Prostate gland (tissue), 2 donors: ENCODE results near the gene GFRA1. TPM values are rescaled to one million over a fixed set of nuclear protein-coding genes. Genes with fewer than 3 reads are reported as not detected.

ENCODE experiments used
- DNase-seq: peaks from one replicate; pipeline ENCODE4 v3.0.0-alpha.2; 2019; ENCODE audit warnings: low spot score
- H3K27ac ChIP-seq, 2 donors: fragments of 200-600 bp; sonication (generic); 2 replicates each; pipeline ENCODE4 v1.5.1; 2017 to 2019
- H3K27me3 ChIP-seq: fragments of 200-600 bp; sonication (generic); replicated peaks from 2 replicates; pipeline ENCODE4 v1.5.1; 2019; ENCODE audit not compliant: insufficient read depth
- H3K36me3 ChIP-seq, 2 donors: fragments of 200-600 bp; sonication (generic); 1 replicate in 1 of 2; 2 replicates in 1 of 2; pipeline versions ENCODE4 v1.5.1 to v1.8.1; 2017 to 2019
- H3K4me1 ChIP-seq: fragments of 200-600 bp; sonication (generic); replicated peaks from 2 replicates; pipeline ENCODE4 v1.5.1; 2019
- H3K4me3 ChIP-seq, 2 donors: fragments of 200-600 bp; sonication (generic); 2 replicates each; pipeline ENCODE4 v1.5.1; 2017 to 2019
- H3K9me3 ChIP-seq: fragments of 200-600 bp; sonication (generic); 2 replicates; pipeline ENCODE4 v1.5.1; 2017
- CTCF ChIP-seq, 4 experiments: fragments of 200-600 bp in 2 of 4; fragments of 450-650 bp in 2 of 4; sonication (generic) in 2 of 4; IDR thresholded peaks; 1 replicate in 3 of 4; 2 replicates in 1 of 4; pipeline ENCODE4 v1.5.1; 2016 to 2019; ENCODE audit warnings: antibody characterized with exemption in 4 of 4, mild to moderate bottlenecking in 2 of 4, moderate library complexity in 2 of 4
- POLR2A ChIP-seq: fragments of 450-650 bp; IDR thresholded peaks from one replicate; pipeline ENCODE4 v1.6.1; 2016; ENCODE audit warnings: antibody characterized with exemption, mild to moderate bottlenecking
- POLR2AphosphoS5 ChIP-seq: sonication (generic); formaldehyde crosslinking; IDR thresholded peaks from one replicate; pipeline ENCODE4 v1.6.1; 2017; ENCODE audit warnings: antibody characterized with exemption
- WGBS: methylation state at CpG from one replicate; pipeline ENCODE4 v1.1.5; 2018; 5-methylcytosine and 5-hydroxymethylcytosine counted together
- intact Hi-C: fragments of 100-400 bp; cut with DNase I; formaldehyde crosslinking; loops from one replicate; pipeline ENCODE4 v1.14.2; 2022
- total RNA-seq, 2 donors: library from RNA; depleted of rRNA; stranded (reverse); fragments of >200 nt; gene quantifications; one replicate each; pipeline ENCODE4 v1.1.0, GENCODE V29; 2016

GFRA1 gene
- total RNA-seq, 2 donors from 2014 or later = 5.1 to 14.5 TPM

- Histone ChIP-seq H3K4me3 (no peak overlapping the region), H3K9me3 (no peaks in the 10 kb centered on the region), H3K36me3 (no peaks in the 10 kb centered on the region), H3K27me3 (no peaks in the 10 kb centered on the region), H3K4me1 (no peaks in the 10 kb centered on the region), H3K27ac (no peak overlapping the region)
- no peak for DNase-seq
- TF ChIP-seq CTCF (IDR thresholded peaks at IDR 0.05) (no peak), POLR2A (no peak), POLR2AphosphoS5 (no peak)
- WGBS = 63% methylated on average over 2 of the region's 2 CpGs
- intact Hi-C loops = no loop called here
These were observed 27.9 kb downstream of the GFRA1 start for GRCh38 chr10:116245156-116245555.

- DNase-seq = no peak
- Histone ChIP-seq H3K27me3 (no peaks in the 10 kb centered on the region), H3K9me3 (no peaks in the 10 kb centered on the region), H3K4me1 (no peaks in the 10 kb centered on the region), H3K27ac (no peak overlapping the region), H3K4me3 (no peak overlapping the region), H3K36me3 (no peaks in the 10 kb centered on the region)
- TF ChIP-seq POLR2A (no peak), CTCF (IDR thresholded peaks at IDR 0.05) (no peak), POLR2AphosphoS5 (no peak)
- WGBS = 77% methylated on average over 6 of the region's 6 CpGs
- intact Hi-C loops = no loop called here
These were observed 31.2 kb downstream of the GFRA1 start for GRCh38 chr10:116241642-116242410.

GRCh38 chr10:116241085-116241484 is 31.9 kb downstream of the GFRA1 start:
- TF ChIP-seq POLR2AphosphoS5 = no peak
- no peak for TF ChIP-seq CTCF (IDR thresholded peaks at IDR 0.05)
- TF ChIP-seq POLR2A = no peak
- H3K9me3 ChIP-seq = no peaks in the 10 kb centered on the region
- no peak for DNase-seq
- WGBS = 58% methylated on average over 8 of the region's 8 CpGs
- no peak overlapping the region for H3K4me3 ChIP-seq
- H3K36me3 ChIP-seq = no peaks in the 10 kb centered on the region
- intact Hi-C loops = no loop called here
- no peak overlapping the region for H3K27ac ChIP-seq
- H3K27me3 ChIP-seq = no peaks in the 10 kb centered on the region
- no peaks in the 10 kb centered on the region for H3K4me1 ChIP-seq

- 92% methylated on average over 13 of the region's 13 CpGs for WGBS
- H3K4me3 ChIP-seq = no peak overlapping the region
- H3K27me3 ChIP-seq = no peaks in the 10 kb centered on the region
- no peaks in the 10 kb centered on the region for H3K36me3 ChIP-seq
- TF ChIP-seq CTCF (IDR thresholded peaks at IDR 0.05) = no peak
- no peak for TF ChIP-seq POLR2A
- TF ChIP-seq POLR2AphosphoS5 = no peak
- DNase-seq = no peak
- no peaks in the 10 kb centered on the region for H3K4me1 ChIP-seq
- no peaks in the 10 kb centered on the region for H3K9me3 ChIP-seq
- no peak overlapping the region for H3K27ac ChIP-seq
- intact Hi-C loops = no loop called here
These were observed 32.7 kb downstream of the GFRA1 start for GRCh38 chr10:116240157-116240950.
